IMR-90 (cell line): ENCODE data around the gene PIP5K1C. TPM values are rescaled to one million over a fixed set of nuclear protein-coding genes. Genes with fewer than 3 reads are reported as not detected.

Source experiments
- ATAC-seq: fragments of 200-7000 bp; cut with Tn5 transposase; 2 replicates; pipeline ENCODE4 v1.9.1; 2020; ENCODE audit warnings: low read depth, mild to moderate bottlenecking, moderate library complexity
- BruUV-seq: library from RNA; stranded (reverse); fragments of 400-500 nt; replicated peaks from 2 replicates; lab custom pipeline; 2021; lab: Mats Ljungman, UMichigan
- CTCF ChIA-PET: fragments of 300-600 bp; formaldehyde crosslinking; extraction: SDS; loops from one replicate; lab custom pipeline; 2021; ENCODE audit warnings: antibody characterized with exemption; lab: Yijun Ruan, JAX
- POLR2A ChIA-PET: fragments of 300-600 bp; sonication (Branson Sonifier 250); formaldehyde crosslinking; loops from one replicate; lab custom pipeline; 2022; ENCODE audit warnings: antibody characterized with exemption; ENCODE audit not compliant: unreplicated experiment; lab: Charles Lee
- DNase-seq: peaks from one replicate; pipeline ENCODE4 v3.0.0; 2013
- H2AFZ ChIP-seq: replicated peaks from 2 replicates; pipeline ENCODE3; 2013; ENCODE audit warnings: low read length, mild to moderate bottlenecking; ENCODE audit not compliant: poor library complexity
- H2AK5ac ChIP-seq: 2 replicates; pipeline ENCODE4 v1.6.1; 2013; ENCODE audit warnings: low read depth, low read length, inconsistent platforms
- H2AK9ac ChIP-seq: replicated peaks from 2 replicates; pipeline ENCODE3; 2013; ENCODE audit warnings: mild to moderate bottlenecking, low read depth, low read length, moderate library complexity; ENCODE audit not compliant: poor library complexity
- H2BK120ac ChIP-seq: 2 replicates; pipeline ENCODE4 v1.6.1; 2013; ENCODE audit warnings: low read depth, low read length, inconsistent platforms
- H2BK15ac ChIP-seq: 3 replicates; pipeline ENCODE4 v1.6.1; 2013; ENCODE audit warnings: low read depth, low read length, inconsistent platforms
- H2BK20ac ChIP-seq: 2 replicates; pipeline ENCODE4 v1.6.1; 2013; ENCODE audit warnings: low read depth, mild to moderate bottlenecking, inconsistent platforms, low read length, moderate library complexity
- H2BK5ac ChIP-seq: 2 replicates; pipeline ENCODE4 v1.6.1; 2013; ENCODE audit warnings: mild to moderate bottlenecking, low read depth, low read length, inconsistent platforms; ENCODE audit not compliant: poor library complexity, severe bottlenecking
- H3K14ac ChIP-seq: replicated peaks from 2 replicates; pipeline ENCODE4 v1.6.1; 2013; ENCODE audit warnings: low read depth, low read length, inconsistent platforms
- H3K18ac ChIP-seq: 2 replicates; pipeline ENCODE4 v1.6.1; 2013; ENCODE audit warnings: low read depth, low read length, control low read depth
- H3K23ac ChIP-seq: 2 replicates; pipeline ENCODE4 v1.6.1; 2013; ENCODE audit warnings: low read depth, low read length, inconsistent platforms
- H3K27ac ChIP-seq: 2 replicates; pipeline ENCODE4 v1.5.1; 2013; ENCODE audit warnings: mild to moderate bottlenecking, control low read depth, low read length; ENCODE audit not compliant: insufficient read depth
- H3K27me3 ChIP-seq: 2 replicates; pipeline ENCODE4 v1.6.1; 2013; ENCODE audit warnings: low read length; ENCODE audit not compliant: control insufficient read depth, insufficient read depth
- H3K36me3 ChIP-seq: 2 replicates; pipeline ENCODE4 v1.6.1; 2013; ENCODE audit warnings: low read length, mixed read lengths; ENCODE audit not compliant: control insufficient read depth, insufficient read depth
- H3K4ac ChIP-seq: 2 replicates; pipeline ENCODE4 v1.6.1; 2013; ENCODE audit warnings: low read depth, low read length, inconsistent platforms
- H3K4me1 ChIP-seq: 2 replicates; pipeline ENCODE4 v1.6.1; 2013; ENCODE audit warnings: low read length, mixed read lengths; ENCODE audit not compliant: control insufficient read depth, insufficient read depth
- H3K4me2 ChIP-seq: 2 replicates; pipeline ENCODE4 v1.6.1; 2013; ENCODE audit warnings: low read depth, mild to moderate bottlenecking, control low read depth, low read length, moderate library complexity
- H3K4me3 ChIP-seq: 2 replicates; pipeline ENCODE4 v1.5.1; 2013; ENCODE audit warnings: low read depth, mild to moderate bottlenecking, control low read depth, low read length, moderate library complexity; ENCODE audit not compliant: insufficient read depth
- H3K56ac ChIP-seq: 2 replicates; pipeline ENCODE4 v1.6.1; 2013; ENCODE audit warnings: low read length, inconsistent platforms; ENCODE audit not compliant: insufficient read depth; ENCODE audit errors: extremely low read depth
- H3K79me1 ChIP-seq, 2 experiments: 2 replicates each; pipeline ENCODE4 v1.6.1; 2013; ENCODE audit warnings: low read length in 2 of 2, inconsistent platforms in 1 of 2, low read depth in 1 of 2
- H3K9ac ChIP-seq: 2 replicates; pipeline ENCODE4 v1.6.1; 2013; ENCODE audit warnings: low read depth, low read length, control low read depth
- H3K9me1 ChIP-seq: 2 replicates; pipeline ENCODE4 v1.6.1; 2013; ENCODE audit warnings: low read length, inconsistent platforms; ENCODE audit not compliant: insufficient read depth
- H3K9me3 ChIP-seq: 2 replicates; pipeline ENCODE4 v1.6.1; 2013; ENCODE audit warnings: low read length; ENCODE audit not compliant: control insufficient read depth, insufficient read depth
- H4K20me1 ChIP-seq: 2 replicates; pipeline ENCODE4 v1.6.1; 2013; ENCODE audit warnings: low read length, inconsistent platforms; ENCODE audit not compliant: insufficient read depth
- H4K5ac ChIP-seq: 2 replicates; pipeline ENCODE4 v1.6.1; 2013; ENCODE audit warnings: mild to moderate bottlenecking, low read depth, low read length, control low read depth
- H4K8ac ChIP-seq, 2 experiments: 2 replicates each; pipeline ENCODE4 v1.6.1; 2013; ENCODE audit warnings: low read depth in 2 of 2, low read length in 2 of 2, control low read depth in 1 of 2, inconsistent platforms in 1 of 2
- H4K91ac ChIP-seq: 2 replicates; pipeline ENCODE4 v1.6.1; 2013; ENCODE audit warnings: low read depth, low read length, inconsistent platforms; ENCODE audit not compliant: insufficient read depth
- CEBPB ChIP-seq: IDR thresholded peaks from 2 replicates; pipeline ENCODE4 v1.6.1; 2012; ENCODE audit warnings: low read depth, low read length, improper control_type of control experiment
- CTCF ChIP-seq: conservative IDR thresholded peaks from 2 replicates; pipeline ENCODE4 v1.5.1; 2012; ENCODE audit warnings: mild to moderate bottlenecking, low read depth, low read length, improper control_type of control experiment
- RFX5 ChIP-seq: IDR thresholded peaks from 2 replicates; pipeline ENCODE4 v1.8.0; 2012; ENCODE audit warnings: low read depth, mild to moderate bottlenecking, low read length, moderate library complexity
- WGBS, 2 experiments: methylation state at CpG; one replicate each; pipeline versions ENCODE4 v1.1.5 to v1.1.7; 2013; ENCODE audit warnings: missing lambda C conversion rate in 2 of 2; ENCODE audit not compliant: insufficient read length in 1 of 2; ENCODE audit errors: extremely low coverage in 2 of 2; 5-methylcytosine and 5-hydroxymethylcytosine counted together
- dilution Hi-C: fragments of 300-500 bp; cut with HindIII; formaldehyde crosslinking; loops from one replicate; pipeline ENCODE4 v1.14.3; 2018; ENCODE audit warnings: low sequenced_read_pairs; ENCODE audit not compliant: unreplicated experiment
- in situ Hi-C: fragments of 300-500 bp; cut with MboI; formaldehyde crosslinking; loops from 3 replicates; pipeline ENCODE4 v1.14.3; 2019; ENCODE audit warnings: low sequenced_read_pairs, inconsistent platforms, mixed read lengths
- intact Hi-C: fragments of 100-400 bp; cut with micrococcal nuclease; formaldehyde crosslinking; loops from 2 replicates; pipeline ENCODE4 v1.10.0; 2022
- polyA plus RNA-seq, 3 experiments: library from polyadenylated mRNA; depleted of rRNA; stranded (reverse); fragments of >200 nt; gene quantifications; 2 replicates each; pipeline ENCODE4 v1.2.3, GENCODE V29; 2012; ENCODE audit warnings: low replicate concordance in 1 of 3
- total RNA-seq: library from RNA; depleted of rRNA; stranded (reverse); fragments of >200 nt; gene quantifications from 2 replicates; pipeline ENCODE4 v1.2.3, GENCODE V29; 2012
- TF ChIP-seq, protein P1 (sequence below): fragments of 150-350 bp; IDR thresholded peaks from 2 replicates; pipeline ENCODE4 v1.6.1; 2017; ENCODE audit warnings: mild to moderate bottlenecking, antibody characterized with exemption, low read length, low read depth

The PIP5K1C gene
- total and polyA plus RNA-seq, 2 of the 4 experiments (the other 2 are of a cell fraction): 13.6 to 23.3 TPM

DNA sequence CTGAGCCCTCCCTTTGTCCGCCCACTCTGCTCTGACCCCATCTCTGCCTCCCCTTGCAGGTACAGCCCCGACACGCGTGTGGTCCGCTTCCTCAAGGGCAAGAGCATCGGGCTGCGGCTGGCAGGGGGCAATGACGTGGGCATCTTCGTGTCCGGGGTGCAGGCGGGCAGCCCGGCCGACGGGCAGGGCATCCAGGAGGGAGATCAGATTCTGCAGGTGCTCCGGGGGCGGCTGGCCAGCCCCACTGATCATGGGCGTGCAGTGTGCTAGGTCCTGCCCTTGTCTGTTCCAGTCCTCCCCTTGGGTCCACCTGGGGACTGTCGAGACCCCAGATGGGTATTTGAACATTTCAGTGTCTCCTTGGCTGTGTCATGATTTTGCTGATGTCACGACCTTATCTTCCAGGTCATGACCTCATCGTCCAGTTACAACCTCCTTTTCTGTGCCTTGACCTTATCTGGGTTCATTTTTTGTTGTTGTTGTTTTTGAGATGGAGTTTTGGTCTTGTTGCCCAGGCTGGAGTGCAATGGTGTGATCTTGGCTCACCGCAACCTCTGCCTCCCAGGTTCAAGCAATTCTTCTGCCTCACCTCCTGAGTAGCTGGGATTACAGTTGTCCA is 35.9 kb upstream of the PIP5K1C start:
- Histone ChIP-seq H3K23ac (no peak overlapping the region), H3K27me3 (peaks cover 11% of the 10 kb centered on the region), H3K14ac (no peak overlapping the region), H2BK120ac (no peak overlapping the region), H3K4me2 (no peak overlapping the region), H2AFZ (no peak overlapping the region), H4K8ac (no peak overlapping the region), H4K20me1 (no peaks in the 10 kb centered on the region), H2AK5ac (no peak overlapping the region), H2BK15ac (no peak overlapping the region), H3K18ac (no peak overlapping the region), H3K36me3 (no peaks in the 10 kb centered on the region), H3K4me3 (no peak overlapping the region), H3K56ac (no peak overlapping the region), H3K27ac (no peak overlapping the region), H4K91ac (no peak overlapping the region), H3K4me1 (no peaks in the 10 kb centered on the region), H2BK5ac (no peak overlapping the region), H3K4ac (no peak overlapping the region), H3K79me1 (no peaks in the 10 kb centered on the region), H3K9ac (no peak overlapping the region), H4K5ac (no peak overlapping the region), H2BK20ac (no peak overlapping the region), H3K9me1 (peaks cover 8% of the 10 kb centered on the region; the same call in 1 of the 2 replicates), H2AK9ac (no peak overlapping the region), H3K9me3 (no peaks in the 10 kb centered on the region; the same call in 1 of the 2 replicates)
- no peak for DNase-seq
- ChIA-PET CTCF (no interaction called here), POLR2A (no interaction called here)
- 83% methylated on average over 10 of the region's 21 CpGs; no CpG with 5 or more reads in 1 of the 2 experiments for WGBS, 2 experiments
- in situ Hi-C loops: no loop called here
- dilution Hi-C loops: no loop called here
- BruUV-seq: no TSS peak
- no peak for ATAC-seq
- intact Hi-C loops: no loop called here
- TF ChIP-seq CTCF: no peak
- TF ChIP-seq, protein P1, sequence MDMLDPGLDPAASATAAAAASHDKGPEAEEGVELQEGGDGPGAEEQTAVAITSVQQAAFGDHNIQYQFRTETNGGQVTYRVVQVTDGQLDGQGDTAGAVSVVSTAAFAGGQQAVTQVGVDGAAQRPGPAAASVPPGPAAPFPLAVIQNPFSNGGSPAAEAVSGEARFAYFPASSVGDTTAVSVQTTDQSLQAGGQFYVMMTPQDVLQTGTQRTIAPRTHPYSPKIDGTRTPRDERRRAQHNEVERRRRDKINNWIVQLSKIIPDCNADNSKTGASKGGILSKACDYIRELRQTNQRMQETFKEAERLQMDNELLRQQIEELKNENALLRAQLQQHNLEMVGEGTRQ: no peak
- no peak for TF ChIP-seq CEBPB
- TF ChIP-seq RFX5: no peak
